Activated T-cell treated with anti-CD3 and anti-CD28 coated beads, Interleukin-2, amount 50 U/mL, for 24 hours (primary cell): ENCODE results near the gene EPN2.
"Not testable (repeated sequence)": the region's sequence is repeated elsewhere in the genome, so short reads cannot be mapped to it uniquely, and the experiment has no call there.

Experiments
- DNase-seq: peaks from one replicate; pipeline ENCODE4 v3.0.0-alpha.2; 2020
- H3K27ac Mint-ChIP-seq: 2 replicates; pipeline ENCODE4 v1.8.0; 2020; ENCODE audit warnings: mild to moderate bottlenecking, mixed read lengths
- H3K27me3 Mint-ChIP-seq: 2 replicates; pipeline ENCODE4 v1.8.0; 2020; ENCODE audit warnings: mixed read lengths
- H3K36me3 Mint-ChIP-seq: 2 replicates; pipeline ENCODE4 v1.8.0; 2020; ENCODE audit warnings: low read depth, mixed read lengths
- H3K4me1 Mint-ChIP-seq: 2 replicates; pipeline ENCODE4 v1.8.0; 2020; ENCODE audit warnings: low read depth, mixed read lengths
- H3K4me3 Mint-ChIP-seq: 2 replicates; pipeline ENCODE4 v1.8.0; 2020; ENCODE audit warnings: mild to moderate bottlenecking, moderate library complexity, mixed read lengths
- H3K9me3 Mint-ChIP-seq: 2 replicates; pipeline ENCODE4 v1.8.0; 2020; ENCODE audit warnings: mixed read lengths

Gene EPN2

GRCh38 chr17:19226610-19227588 is 10.3 kb upstream of the EPN2 start:
- DNase-seq, H3K9me3 Mint-ChIP-seq, H3K36me3 Mint-ChIP-seq, H3K4me3 Mint-ChIP-seq, H3K27ac Mint-ChIP-seq, H3K27me3 Mint-ChIP-seq, H3K4me1 Mint-ChIP-seq: not testable (repeated sequence)

- not testable (repeated sequence) for H3K27ac Mint-ChIP-seq, H3K4me1 Mint-ChIP-seq, H3K36me3 Mint-ChIP-seq, DNase-seq, H3K27me3 Mint-ChIP-seq, H3K4me3 Mint-ChIP-seq, H3K9me3 Mint-ChIP-seq
Observed at GRCh38 chr17:19234676-19235075, 2.5 kb upstream of the EPN2 start.

- not testable (repeated sequence) for H3K4me3 Mint-ChIP-seq, H3K4me1 Mint-ChIP-seq, H3K9me3 Mint-ChIP-seq, DNase-seq, H3K27me3 Mint-ChIP-seq, H3K27ac Mint-ChIP-seq, H3K36me3 Mint-ChIP-seq
Observed at GRCh38 chr17:19236351-19237138, 621 bp upstream of the EPN2 start.

GRCh38 chr17:19237389-19238166 is 412 bp downstream of the EPN2 start:
- Mint-ChIP-seq H3K27ac (peak overlapping the region; percentile 66), H3K36me3 (no peaks in the 10 kb centered on the region), H3K4me3 (peak overlapping the region; percentile 83), H3K4me1 (peaks cover 5% of the 10 kb centered on the region), H3K27me3 (peaks cover 8% of the 10 kb centered on the region), H3K9me3 (no peaks in the 10 kb centered on the region)
- peak; percentile 77 for DNase-seq

- DNase-seq = peak; percentile 40
- no peaks in the 10 kb centered on the region for H3K36me3 Mint-ChIP-seq
- peak overlapping the region; percentile 18 for H3K27ac Mint-ChIP-seq
- peaks cover 5% of the 10 kb centered on the region for H3K4me1 Mint-ChIP-seq
- H3K27me3 Mint-ChIP-seq = peaks cover 8% of the 10 kb centered on the region
- H3K9me3 Mint-ChIP-seq = no peaks in the 10 kb centered on the region
- peak overlapping the region; percentile 83 for H3K4me3 Mint-ChIP-seq
Observed at GRCh38 chr17:19238167-19238505, 970 bp downstream of the EPN2 start.

- Mint-ChIP-seq H3K4me3 (no peak overlapping the region), H3K27ac (no peak overlapping the region), H3K4me1 (peaks cover 5% of the 10 kb centered on the region), H3K27me3 (peaks cover 8% of the 10 kb centered on the region), H3K36me3 (no peaks in the 10 kb centered on the region), H3K9me3 (no peaks in the 10 kb centered on the region)
- no peak for DNase-seq
Observed at GRCh38 chr17:19239544-19239943, 2.4 kb downstream of the EPN2 start.

- no peak overlapping the region for H3K27ac Mint-ChIP-seq
- peaks cover 5% of the 10 kb centered on the region for H3K4me1 Mint-ChIP-seq
- H3K9me3 Mint-ChIP-seq = no peaks in the 10 kb centered on the region
- DNase-seq = no peak
- no peak overlapping the region for H3K4me3 Mint-ChIP-seq
- H3K36me3 Mint-ChIP-seq = no peaks in the 10 kb centered on the region
- H3K27me3 Mint-ChIP-seq = peaks cover 12% of the 10 kb centered on the region
Observed at GRCh38 chr17:19242323-19242722, 5.2 kb downstream of the EPN2 start.

- no peak overlapping the region for H3K4me3 Mint-ChIP-seq
- no peaks in the 10 kb centered on the region for H3K36me3 Mint-ChIP-seq
- H3K4me1 Mint-ChIP-seq = peaks cover 5% of the 10 kb centered on the region
- no peaks in the 10 kb centered on the region for H3K9me3 Mint-ChIP-seq
- DNase-seq = no peak
- H3K27me3 Mint-ChIP-seq = peaks cover 15% of the 10 kb centered on the region
- no peak overlapping the region for H3K27ac Mint-ChIP-seq
Observed at GRCh38 chr17:19242926-19243325, 5.8 kb downstream of the EPN2 start.

- Mint-ChIP-seq H3K27me3 (peaks cover 10% of the 10 kb centered on the region), H3K9me3 (no peaks in the 10 kb centered on the region), H3K36me3 (no peaks in the 10 kb centered on the region), H3K27ac (no peak overlapping the region), H3K4me1 (peaks cover 3% of the 10 kb centered on the region), H3K4me3 (no peak overlapping the region)
- DNase-seq = no peak
Observed at GRCh38 chr17:19243838-19244237, 6.7 kb downstream of the EPN2 start.

GRCh38 chr17:19244357-19244756 is 7.2 kb downstream of the EPN2 start:
- Mint-ChIP-seq H3K27ac (no peak overlapping the region), H3K36me3 (no peaks in the 10 kb centered on the region), H3K27me3 (peaks cover 10% of the 10 kb centered on the region), H3K4me3 (no peak overlapping the region), H3K9me3 (no peaks in the 10 kb centered on the region), H3K4me1 (peaks cover 3% of the 10 kb centered on the region)
- DNase-seq = no peak

- Mint-ChIP-seq H3K27ac (no peak overlapping the region), H3K4me3 (no peak overlapping the region), H3K36me3 (no peaks in the 10 kb centered on the region), H3K4me1 (peaks cover 3% of the 10 kb centered on the region), H3K9me3 (no peaks in the 10 kb centered on the region), H3K27me3 (peaks cover 7% of the 10 kb centered on the region)
- no peak for DNase-seq
Observed at GRCh38 chr17:19244781-19245180, 7.6 kb downstream of the EPN2 start.

- DNase-seq = no peak
- Mint-ChIP-seq H3K27me3 (peaks cover 7% of the 10 kb centered on the region), H3K9me3 (no peaks in the 10 kb centered on the region), H3K27ac (no peak overlapping the region), H3K36me3 (no peaks in the 10 kb centered on the region), H3K4me1 (peaks cover 3% of the 10 kb centered on the region), H3K4me3 (no peak overlapping the region)
Observed at GRCh38 chr17:19247473-19247872, 10.3 kb downstream of the EPN2 start.

GRCh38 chr17:19248151-19248927 is 11.2 kb downstream of the EPN2 start:
- H3K36me3 Mint-ChIP-seq = no peaks in the 10 kb centered on the region
- H3K27me3 Mint-ChIP-seq = peaks cover 7% of the 10 kb centered on the region
- no peaks in the 10 kb centered on the region for H3K9me3 Mint-ChIP-seq
- H3K4me3 Mint-ChIP-seq = no peak overlapping the region
- peaks cover 3% of the 10 kb centered on the region for H3K4me1 Mint-ChIP-seq
- H3K27ac Mint-ChIP-seq = no peak overlapping the region
- DNase-seq = no peak
